ENCODE data around the gene VEZT. TPM values are rescaled to one million over a fixed set of nuclear protein-coding genes. Genes with fewer than 3 reads are reported as not detected.

VEZT gene
- total and polyA plus RNA-seq, 10 of the 15 experiments (the other 5 are each of a cell fraction or from before 2014, with no cell fraction given): 32.8 to 134 (median 66.2) TPM

DNA sequence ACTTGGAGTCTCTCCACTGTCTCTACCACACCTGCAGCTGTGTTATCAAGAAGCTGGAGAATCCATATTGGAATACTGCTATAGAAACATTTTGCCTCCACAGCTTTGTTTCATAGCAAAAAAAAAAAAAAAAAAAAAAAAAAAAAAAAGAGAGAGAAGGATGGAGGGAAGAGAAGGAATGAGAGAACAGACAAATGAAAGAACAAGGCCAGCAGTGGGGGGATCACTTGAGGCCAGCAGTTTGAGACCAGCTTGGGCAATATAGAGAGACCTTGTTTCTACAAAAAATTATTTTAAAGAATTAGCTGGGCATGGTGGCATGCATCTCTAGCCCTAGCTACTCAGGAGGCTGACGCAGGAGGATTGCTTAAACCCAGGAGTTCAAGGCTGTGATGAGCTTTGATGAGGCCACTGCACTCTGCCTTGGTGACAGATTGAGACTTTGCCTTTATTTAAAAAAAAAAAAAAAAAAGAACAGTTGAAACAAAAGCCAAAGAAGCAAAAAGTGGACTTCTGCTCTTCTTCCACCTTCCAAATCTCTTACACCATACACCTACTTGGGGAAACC is 8.1 kb downstream of the VEZT start (continued):
- TF ChIP-seq BACH1 (IDR thresholded peaks at IDR 0.05; ENCODE audit: borderline replicate concordance) (no peak), MXI1 (IDR thresholded peaks at IDR 0.05; ENCODE audit: low read depth, low read length) (no peak)
- TF ChIP-seq, protein P1, sequence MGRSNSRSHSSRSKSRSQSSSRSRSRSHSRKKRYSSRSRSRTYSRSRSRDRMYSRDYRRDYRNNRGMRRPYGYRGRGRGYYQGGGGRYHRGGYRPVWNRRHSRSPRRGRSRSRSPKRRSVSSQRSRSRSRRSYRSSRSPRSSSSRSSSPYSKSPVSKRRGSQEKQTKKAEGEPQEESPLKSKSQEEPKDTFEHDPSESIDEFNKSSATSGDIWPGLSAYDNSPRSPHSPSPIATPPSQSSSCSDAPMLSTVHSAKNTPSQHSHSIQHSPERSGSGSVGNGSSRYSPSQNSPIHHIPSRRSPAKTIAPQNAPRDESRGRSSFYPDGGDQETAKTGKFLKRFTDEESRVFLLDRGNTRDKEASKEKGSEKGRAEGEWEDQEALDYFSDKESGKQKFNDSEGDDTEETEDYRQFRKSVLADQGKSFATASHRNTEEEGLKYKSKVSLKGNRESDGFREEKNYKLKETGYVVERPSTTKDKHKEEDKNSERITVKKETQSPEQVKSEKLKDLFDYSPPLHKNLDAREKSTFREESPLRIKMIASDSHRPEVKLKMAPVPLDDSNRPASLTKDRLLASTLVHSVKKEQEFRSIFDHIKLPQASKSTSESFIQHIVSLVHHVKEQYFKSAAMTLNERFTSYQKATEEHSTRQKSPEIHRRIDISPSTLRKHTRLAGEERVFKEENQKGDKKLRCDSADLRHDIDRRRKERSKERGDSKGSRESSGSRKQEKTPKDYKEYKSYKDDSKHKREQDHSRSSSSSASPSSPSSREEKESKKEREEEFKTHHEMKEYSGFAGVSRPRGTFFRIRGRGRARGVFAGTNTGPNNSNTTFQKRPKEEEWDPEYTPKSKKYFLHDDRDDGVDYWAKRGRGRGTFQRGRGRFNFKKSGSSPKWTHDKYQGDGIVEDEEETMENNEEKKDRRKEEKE (IDR thresholded peaks at IDR 0.05): no peak
- TF ChIP-seq, protein P2, sequence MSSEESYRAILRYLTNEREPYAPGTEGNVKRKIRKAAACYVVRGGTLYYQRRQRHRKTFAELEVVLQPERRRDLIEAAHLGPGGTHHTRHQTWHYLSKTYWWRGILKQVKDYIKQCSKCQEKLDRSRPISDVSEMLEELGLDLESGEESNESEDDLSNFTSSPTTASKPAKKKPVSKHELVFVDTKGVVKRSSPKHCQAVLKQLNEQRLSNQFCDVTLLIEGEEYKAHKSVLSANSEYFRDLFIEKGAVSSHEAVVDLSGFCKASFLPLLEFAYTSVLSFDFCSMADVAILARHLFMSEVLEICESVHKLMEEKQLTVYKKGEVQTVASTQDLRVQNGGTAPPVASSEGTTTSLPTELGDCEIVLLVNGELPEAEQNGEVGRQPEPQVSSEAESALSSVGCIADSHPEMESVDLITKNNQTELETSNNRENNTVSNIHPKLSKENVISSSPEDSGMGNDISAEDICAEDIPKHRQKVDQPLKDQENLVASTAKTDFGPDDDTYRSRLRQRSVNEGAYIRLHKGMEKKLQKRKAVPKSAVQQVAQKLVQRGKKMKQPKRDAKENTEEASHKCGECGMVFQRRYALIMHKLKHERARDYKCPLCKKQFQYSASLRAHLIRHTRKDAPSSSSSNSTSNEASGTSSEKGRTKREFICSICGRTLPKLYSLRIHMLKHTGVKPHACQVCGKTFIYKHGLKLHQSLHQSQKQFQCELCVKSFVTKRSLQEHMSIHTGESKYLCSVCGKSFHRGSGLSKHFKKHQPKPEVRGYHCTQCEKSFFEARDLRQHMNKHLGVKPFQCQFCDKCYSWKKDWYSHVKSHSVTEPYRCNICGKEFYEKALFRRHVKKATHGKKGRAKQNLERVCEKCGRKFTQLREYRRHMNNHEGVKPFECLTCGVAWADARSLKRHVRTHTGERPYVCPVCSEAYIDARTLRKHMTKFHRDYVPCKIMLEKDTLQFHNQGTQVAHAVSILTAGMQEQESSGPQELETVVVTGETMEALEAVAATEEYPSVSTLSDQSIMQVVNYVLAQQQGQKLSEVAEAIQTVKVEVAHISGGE (CRISPR knock-in tag; IDR thresholded peaks at IDR 0.05): no peak
- TF ChIP-seq, protein P3, sequence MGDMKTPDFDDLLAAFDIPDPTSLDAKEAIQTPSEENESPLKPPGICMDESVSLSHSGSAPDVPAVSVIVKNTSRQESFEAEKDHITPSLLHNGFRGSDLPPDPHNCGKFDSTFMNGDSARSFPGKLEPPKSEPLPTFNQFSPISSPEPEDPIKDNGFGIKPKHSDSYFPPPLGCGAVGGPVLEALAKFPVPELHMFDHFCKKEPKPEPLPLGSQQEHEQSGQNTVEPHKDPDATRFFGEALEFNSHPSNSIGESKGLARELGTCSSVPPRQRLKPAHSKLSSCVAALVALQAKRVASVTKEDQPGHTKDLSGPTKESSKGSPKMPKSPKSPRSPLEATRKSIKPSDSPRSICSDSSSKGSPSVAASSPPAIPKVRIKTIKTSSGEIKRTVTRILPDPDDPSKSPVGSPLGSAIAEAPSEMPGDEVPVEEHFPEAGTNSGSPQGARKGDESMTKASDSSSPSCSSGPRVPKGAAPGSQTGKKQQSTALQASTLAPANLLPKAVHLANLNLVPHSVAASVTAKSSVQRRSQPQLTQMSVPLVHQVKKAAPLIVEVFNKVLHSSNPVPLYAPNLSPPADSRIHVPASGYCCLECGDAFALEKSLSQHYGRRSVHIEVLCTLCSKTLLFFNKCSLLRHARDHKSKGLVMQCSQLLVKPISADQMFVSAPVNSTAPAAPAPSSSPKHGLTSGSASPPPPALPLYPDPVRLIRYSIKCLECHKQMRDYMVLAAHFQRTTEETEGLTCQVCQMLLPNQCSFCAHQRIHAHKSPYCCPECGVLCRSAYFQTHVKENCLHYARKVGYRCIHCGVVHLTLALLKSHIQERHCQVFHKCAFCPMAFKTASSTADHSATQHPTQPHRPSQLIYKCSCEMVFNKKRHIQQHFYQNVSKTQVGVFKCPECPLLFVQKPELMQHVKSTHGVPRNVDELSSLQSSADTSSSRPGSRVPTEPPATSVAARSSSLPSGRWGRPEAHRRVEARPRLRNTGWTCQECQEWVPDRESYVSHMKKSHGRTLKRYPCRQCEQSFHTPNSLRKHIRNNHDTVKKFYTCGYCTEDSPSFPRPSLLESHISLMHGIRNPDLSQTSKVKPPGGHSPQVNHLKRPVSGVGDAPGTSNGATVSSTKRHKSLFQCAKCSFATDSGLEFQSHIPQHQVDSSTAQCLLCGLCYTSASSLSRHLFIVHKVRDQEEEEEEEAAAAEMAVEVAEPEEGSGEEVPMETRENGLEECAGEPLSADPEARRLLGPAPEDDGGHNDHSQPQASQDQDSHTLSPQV (IDR thresholded peaks at IDR 0.05): no peak
